HEK293 (cell line): Measurements from ENCODE around the gene ASB6.

Source experiments
- CTCF ChIA-PET: fragments of 350-600 bp; formaldehyde crosslinking; extraction: SDS; loops from one replicate; lab custom pipeline; 2021; ENCODE audit warnings: antibody characterized with exemption; lab: Yijun Ruan, JAX
- POLR2A ChIA-PET: fragments of 300-600 bp; formaldehyde crosslinking; extraction: SDS; loops from one replicate; lab custom pipeline; 2020; ENCODE audit warnings: antibody characterized with exemption, inconsistent platforms; lab: Yijun Ruan, JAX
- H3K27ac ChIP-seq: fragments of 200-500 bp; sonication (Bioruptor generic); 2 replicates; pipeline ENCODE4 v1.5.1; 2014; ENCODE audit warnings: low read depth, low read length, control low read depth, inconsistent platforms; ENCODE audit errors: extremely low read depth
- H3K36me3 ChIP-seq, 2 experiments: fragments of 200-500 bp in 1 of 2; sonication (Bioruptor generic) in 1 of 2; 1 replicate in 1 of 2; 2 replicates in 1 of 2; pipeline ENCODE4 v1.5.1; 2014 to 2017; ENCODE audit warnings: inconsistent platforms in 2 of 2, low read length in 2 of 2; ENCODE audit not compliant: control insufficient read depth in 2 of 2, insufficient read depth in 1 of 2
- H3K4me1 ChIP-seq: fragments of 200-500 bp; sonication (Bioruptor generic); 2 replicates; pipeline ENCODE4 v1.5.1; 2014; ENCODE audit warnings: mild to moderate bottlenecking, low read length, inconsistent platforms; ENCODE audit not compliant: control insufficient read depth, insufficient read depth
- H3K4me3 ChIP-seq: 2 replicates; pipeline ENCODE4 v1.5.1; 2011; ENCODE audit warnings: low read depth, mild to moderate bottlenecking, control low read depth, low read length, moderate library complexity
- H3K9me3 ChIP-seq: fragments of 200-500 bp; sonication (Bioruptor generic); 2 replicates; pipeline ENCODE4 v1.5.1; 2014; ENCODE audit warnings: low read depth, low read length, inconsistent platforms; ENCODE audit not compliant: control insufficient read depth, insufficient read depth
- FEZF1 ChIP-seq: fragments of 450-650 bp; formaldehyde crosslinking; IDR thresholded peaks from 2 replicates; pipeline ENCODE4 v1.5.1; 2016; ENCODE audit warnings: missing biosample characterization, missing genetic modification characterization
- KLF1 ChIP-seq: fragments of 450-650 bp; formaldehyde crosslinking; IDR thresholded peaks from 2 replicates; pipeline ENCODE4 v1.5.1; 2016; ENCODE audit warnings: missing biosample characterization, missing genetic modification characterization
- KLF7 ChIP-seq: fragments of 450-650 bp; formaldehyde crosslinking; IDR thresholded peaks from 2 replicates; pipeline ENCODE4 v1.5.1; 2016; ENCODE audit warnings: missing biosample characterization, missing genetic modification characterization, borderline replicate concordance
- OVOL3 ChIP-seq: fragments of 450-650 bp; formaldehyde crosslinking; IDR thresholded peaks from 2 replicates; pipeline ENCODE4 v1.5.1; 2016; ENCODE audit warnings: missing biosample characterization, missing genetic modification characterization
- PRDM2 ChIP-seq: fragments of 450-650 bp; formaldehyde crosslinking; IDR thresholded peaks from 2 replicates; pipeline ENCODE4 v1.5.1; 2016; ENCODE audit warnings: missing biosample characterization, missing genetic modification characterization, borderline replicate concordance
- SP2 ChIP-seq: fragments of 450-650 bp; formaldehyde crosslinking; IDR thresholded peaks from 2 replicates; pipeline ENCODE4 v1.5.1; 2016; ENCODE audit warnings: missing biosample characterization, missing genetic modification characterization
- WT1 ChIP-seq: fragments of 450-650 bp; formaldehyde crosslinking; IDR thresholded peaks from 2 replicates; pipeline ENCODE4 v1.5.1; 2016; ENCODE audit warnings: missing biosample characterization, missing genetic modification characterization
- ZBTB20 ChIP-seq: fragments of 450-650 bp; formaldehyde crosslinking; IDR thresholded peaks from 2 replicates; pipeline ENCODE4 v1.5.1; 2016; ENCODE audit warnings: missing biosample characterization, missing genetic modification characterization
- ZFP41 ChIP-seq: fragments of 450-650 bp; formaldehyde crosslinking; IDR thresholded peaks from 2 replicates; pipeline ENCODE4 v1.5.1; 2016; ENCODE audit warnings: missing biosample characterization, missing genetic modification characterization, borderline replicate concordance
- ZFP69B ChIP-seq: fragments of 450-650 bp; formaldehyde crosslinking; IDR thresholded peaks from 2 replicates; pipeline ENCODE4 v1.5.1; 2016; ENCODE audit warnings: missing biosample characterization, missing genetic modification characterization
- ZNF146 ChIP-seq: fragments of 450-650 bp; formaldehyde crosslinking; IDR thresholded peaks from 2 replicates; pipeline ENCODE4 v1.5.1; 2016; ENCODE audit warnings: missing biosample characterization, missing genetic modification characterization
- ZNF169 ChIP-seq: fragments of 450-650 bp; formaldehyde crosslinking; IDR thresholded peaks from 2 replicates; pipeline ENCODE4 v1.5.1; 2016; ENCODE audit warnings: missing biosample characterization, missing genetic modification characterization
- ZNF223 ChIP-seq: fragments of 450-650 bp; formaldehyde crosslinking; IDR thresholded peaks from 2 replicates; pipeline ENCODE4 v1.5.1; 2016; ENCODE audit warnings: missing biosample characterization, missing genetic modification characterization
- ZNF311 ChIP-seq: fragments of 450-650 bp; formaldehyde crosslinking; IDR thresholded peaks from 2 replicates; pipeline ENCODE4 v1.5.1; 2017; ENCODE audit warnings: missing biosample characterization, missing genetic modification characterization, borderline replicate concordance
- ZNF335 ChIP-seq: fragments of 450-650 bp; formaldehyde crosslinking; conservative IDR thresholded peaks from 2 replicates; pipeline ENCODE4 v1.5.1; 2016; ENCODE audit warnings: missing biosample characterization, missing genetic modification characterization
- ZNF398 ChIP-seq: fragments of 450-650 bp; formaldehyde crosslinking; IDR thresholded peaks from 2 replicates; pipeline ENCODE4 v1.5.1; 2017; ENCODE audit warnings: missing biosample characterization, missing genetic modification characterization
- ZNF423 ChIP-seq: fragments of 450-650 bp; formaldehyde crosslinking; IDR thresholded peaks from 2 replicates; pipeline ENCODE4 v1.5.1; 2016; ENCODE audit warnings: missing biosample characterization, missing genetic modification characterization
- ZNF449 ChIP-seq: fragments of 450-650 bp; formaldehyde crosslinking; IDR thresholded peaks from 2 replicates; pipeline ENCODE4 v1.5.1; 2017; ENCODE audit warnings: missing biosample characterization, mild to moderate bottlenecking, missing genetic modification characterization, moderate library complexity
- ZNF585B ChIP-seq: fragments of 450-650 bp; formaldehyde crosslinking; IDR thresholded peaks from 2 replicates; pipeline ENCODE4 v1.5.1; 2016; ENCODE audit warnings: missing biosample characterization, missing genetic modification characterization
- ZNF701 ChIP-seq: fragments of 450-650 bp; formaldehyde crosslinking; IDR thresholded peaks from 2 replicates; pipeline ENCODE4 v1.5.1; 2016; ENCODE audit warnings: missing biosample characterization, missing genetic modification characterization
- TF ChIP-seq, protein P1 (sequence below): fragments of 450-650 bp; formaldehyde crosslinking; IDR thresholded peaks from 2 replicates; pipeline ENCODE4 v1.5.1; 2016; ENCODE audit warnings: missing biosample characterization, missing genetic modification characterization, borderline replicate concordance
- TF ChIP-seq, protein P2 (sequence below): fragments of 450-650 bp; formaldehyde crosslinking; IDR thresholded peaks from 2 replicates; pipeline ENCODE4 v1.5.1; 2016; ENCODE audit warnings: missing biosample characterization, missing genetic modification characterization

ASB6 gene

GRCh38 chr9:129640871-129641749, 841 bp downstream of the ASB6 start:
- Histone ChIP-seq H3K27ac (peak overlapping the region; percentile 70), H3K36me3 (peaks cover 4 to 36% of the 10 kb centered on the region in 2 experiments; a peak in 2 of 3 replicates), H3K4me1 (peaks cover 11% of the 10 kb centered on the region), H3K9me3 (no peaks in the 10 kb centered on the region), H3K4me3 (peak overlapping the region; percentile 79)
- ChIA-PET POLR2A (interaction anchor here (0.9 to 5.5 kb wide), 4 partner anchors 11 to 118 kb away, joined by 3 to 57 read pairs (median 6); partner anchors contain the start of gene NTMT1), CTCF (interaction anchor here (0.6 to 3.6 kb wide), 15 partner anchors 9 to 529 kb away, joined by 3 to 28 read pairs (median 8); no protein-coding TSS in a partner anchor)
- TF ChIP-seq PRDM2 (tag by site-specific recombination): no peak
- TF ChIP-seq ZNF311 (tag by site-specific recombination): no peak
- no peak for TF ChIP-seq ZFP41
- TF ChIP-seq ZNF223 (tag by site-specific recombination): 0 out of 2 replicates have a peak, but pooled peaks have one; percentile 11
- TF ChIP-seq OVOL3 (tag by site-specific recombination): no peak
- TF ChIP-seq KLF1: peak; percentile 89
- TF ChIP-seq KLF7 (tag by site-specific recombination): peak; percentile 72; the same call in 1 of the 2 replicates
- no peak for TF ChIP-seq ZBTB20 (tag by site-specific recombination)
- TF ChIP-seq ZNF449 (tag by site-specific recombination): no peak
- TF ChIP-seq, protein P1, sequence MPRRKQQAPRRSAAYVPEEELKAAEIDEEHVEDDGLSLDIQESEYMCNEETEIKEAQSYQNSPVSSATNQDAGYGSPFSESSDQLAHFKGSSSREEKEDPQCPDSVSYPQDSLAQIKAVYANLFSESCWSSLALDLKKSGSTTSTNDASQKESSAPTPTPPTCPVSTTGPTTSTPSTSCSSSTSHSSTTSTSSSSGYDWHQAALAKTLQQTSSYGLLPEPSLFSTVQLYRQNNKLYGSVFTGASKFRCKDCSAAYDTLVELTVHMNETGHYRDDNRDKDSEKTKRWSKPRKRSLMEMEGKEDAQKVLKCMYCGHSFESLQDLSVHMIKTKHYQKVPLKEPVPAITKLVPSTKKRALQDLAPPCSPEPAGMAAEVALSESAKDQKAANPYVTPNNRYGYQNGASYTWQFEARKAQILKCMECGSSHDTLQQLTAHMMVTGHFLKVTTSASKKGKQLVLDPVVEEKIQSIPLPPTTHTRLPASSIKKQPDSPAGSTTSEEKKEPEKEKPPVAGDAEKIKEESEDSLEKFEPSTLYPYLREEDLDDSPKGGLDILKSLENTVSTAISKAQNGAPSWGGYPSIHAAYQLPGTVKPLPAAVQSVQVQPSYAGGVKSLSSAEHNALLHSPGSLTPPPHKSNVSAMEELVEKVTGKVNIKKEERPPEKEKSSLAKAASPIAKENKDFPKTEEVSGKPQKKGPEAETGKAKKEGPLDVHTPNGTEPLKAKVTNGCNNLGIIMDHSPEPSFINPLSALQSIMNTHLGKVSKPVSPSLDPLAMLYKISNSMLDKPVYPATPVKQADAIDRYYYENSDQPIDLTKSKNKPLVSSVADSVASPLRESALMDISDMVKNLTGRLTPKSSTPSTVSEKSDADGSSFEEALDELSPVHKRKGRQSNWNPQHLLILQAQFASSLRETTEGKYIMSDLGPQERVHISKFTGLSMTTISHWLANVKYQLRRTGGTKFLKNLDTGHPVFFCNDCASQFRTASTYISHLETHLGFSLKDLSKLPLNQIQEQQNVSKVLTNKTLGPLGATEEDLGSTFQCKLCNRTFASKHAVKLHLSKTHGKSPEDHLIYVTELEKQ (tag by site-specific recombination): peak; percentile 18; the same call in 1 of the 2 replicates
- no peak for TF ChIP-seq ZNF169
- no peak for TF ChIP-seq ZFP69B (tag by site-specific recombination)
- no peak for TF ChIP-seq ZNF146 (tag by site-specific recombination)
- TF ChIP-seq, protein P2, sequence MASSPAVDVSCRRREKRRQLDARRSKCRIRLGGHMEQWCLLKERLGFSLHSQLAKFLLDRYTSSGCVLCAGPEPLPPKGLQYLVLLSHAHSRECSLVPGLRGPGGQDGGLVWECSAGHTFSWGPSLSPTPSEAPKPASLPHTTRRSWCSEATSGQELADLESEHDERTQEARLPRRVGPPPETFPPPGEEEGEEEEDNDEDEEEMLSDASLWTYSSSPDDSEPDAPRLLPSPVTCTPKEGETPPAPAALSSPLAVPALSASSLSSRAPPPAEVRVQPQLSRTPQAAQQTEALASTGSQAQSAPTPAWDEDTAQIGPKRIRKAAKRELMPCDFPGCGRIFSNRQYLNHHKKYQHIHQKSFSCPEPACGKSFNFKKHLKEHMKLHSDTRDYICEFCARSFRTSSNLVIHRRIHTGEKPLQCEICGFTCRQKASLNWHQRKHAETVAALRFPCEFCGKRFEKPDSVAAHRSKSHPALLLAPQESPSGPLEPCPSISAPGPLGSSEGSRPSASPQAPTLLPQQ (tag by site-specific recombination): no peak
- TF ChIP-seq ZNF335 (tag by site-specific recombination): peak; percentile 96
- peak; percentile 55 for TF ChIP-seq ZNF398
- peak; percentile 29; the same call in 1 of the 2 replicates for TF ChIP-seq WT1
- TF ChIP-seq ZNF423 (tag by site-specific recombination): no peak
- TF ChIP-seq FEZF1 (tag by site-specific recombination): no peak
- peak; percentile 9 for TF ChIP-seq SP2 (tag by site-specific recombination)
- no peak for TF ChIP-seq ZNF701 (tag by site-specific recombination)
- no peak for TF ChIP-seq ZNF585B (tag by site-specific recombination)
